ENCODE data around the gene THAP10.

THAP10 gene

DNA sequence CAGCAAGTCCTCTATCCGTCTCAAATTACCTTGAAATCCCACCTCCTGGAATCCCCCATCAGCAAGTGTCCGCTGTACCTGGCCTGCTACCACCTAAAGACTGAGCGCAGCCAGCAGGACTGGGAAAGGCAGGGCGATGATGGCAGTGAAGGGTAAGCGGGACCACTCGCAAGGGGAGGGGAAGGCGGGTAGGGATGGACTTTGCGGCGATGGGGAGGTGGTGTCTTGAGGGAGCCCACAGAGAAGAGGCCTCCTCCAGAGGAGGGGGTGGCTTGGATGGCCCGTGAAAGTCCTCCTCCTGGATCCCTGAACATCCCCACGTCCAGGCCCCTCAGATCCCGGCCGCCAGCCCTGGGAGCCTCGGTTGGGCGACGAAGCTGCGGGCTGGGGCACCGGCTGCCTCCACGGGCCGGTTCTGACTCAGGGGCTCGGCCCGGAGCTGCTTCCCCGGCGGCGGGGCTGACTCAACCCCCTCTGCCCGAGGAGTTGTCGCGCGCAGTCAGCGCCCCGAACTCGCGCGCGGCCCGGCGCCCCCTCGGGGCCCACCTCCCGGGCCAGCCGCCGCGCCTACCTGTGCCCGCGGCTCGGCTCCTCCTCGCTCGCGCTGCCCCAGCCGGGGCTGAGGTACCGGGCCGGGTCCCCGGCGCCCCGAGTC lies 38.8 kb downstream of the THAP10 start:
- DNase-seq: no peak

DNA sequence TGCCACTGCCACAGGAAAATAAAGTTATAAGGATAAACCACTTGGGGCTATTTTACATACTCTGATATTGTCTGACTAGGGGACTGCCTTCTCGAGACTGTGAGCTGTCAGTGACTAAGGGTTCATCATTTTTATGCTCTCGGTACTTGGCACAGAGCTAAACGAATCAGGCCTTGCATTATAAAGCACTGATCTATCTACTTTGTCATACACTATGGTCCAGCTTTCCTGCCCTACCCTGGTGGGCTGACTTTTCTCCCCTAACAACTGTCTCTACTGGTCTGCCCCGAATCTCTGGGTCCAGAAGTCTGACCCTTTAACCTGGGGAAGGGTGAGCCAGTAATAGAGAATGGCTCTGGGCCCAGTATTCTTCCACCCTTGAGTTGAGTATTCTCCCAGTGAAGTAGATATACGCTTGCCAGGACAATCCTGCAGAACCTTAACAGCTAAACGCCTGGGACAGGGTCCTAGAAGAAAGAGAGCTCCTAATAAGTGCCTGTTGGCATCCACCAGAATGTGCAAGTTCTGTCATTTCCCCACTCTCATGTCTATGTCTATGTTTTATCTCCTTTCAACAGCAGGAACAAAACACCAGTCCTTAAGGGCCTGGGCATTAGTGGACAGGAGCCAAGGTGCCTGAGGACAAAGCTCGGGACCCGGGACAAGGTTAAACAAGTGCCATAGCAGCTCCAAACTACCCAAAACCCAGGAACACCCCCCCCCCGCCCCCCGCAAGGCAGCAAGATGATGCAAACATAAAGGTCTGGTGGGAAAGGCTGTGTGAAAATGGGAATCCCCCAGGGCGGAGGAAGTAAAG lies 39.5 kb downstream of the THAP10 start:
- peak; percentile 82 for DNase-seq

DNA sequence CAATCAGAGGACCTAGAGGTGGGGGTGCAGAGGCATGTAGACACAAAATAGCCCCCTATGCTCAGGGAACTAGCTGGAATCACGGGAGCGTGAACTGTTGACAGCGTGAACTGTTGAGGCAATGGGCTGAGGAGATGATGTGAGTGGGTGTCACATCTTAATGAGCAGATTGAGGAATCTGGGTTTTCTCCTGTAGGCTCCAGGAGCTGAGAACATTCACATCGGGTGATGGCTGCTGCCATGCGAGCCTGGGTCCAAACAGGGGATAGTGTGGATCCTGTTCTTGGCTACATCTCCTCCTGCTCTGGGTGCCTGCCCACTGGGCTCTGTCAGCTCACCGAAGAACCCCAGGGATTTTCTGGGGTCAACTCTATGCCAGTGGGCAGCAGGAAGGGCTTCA lies 40.3 kb downstream of the THAP10 start:
- no peak for DNase-seq

DNA sequence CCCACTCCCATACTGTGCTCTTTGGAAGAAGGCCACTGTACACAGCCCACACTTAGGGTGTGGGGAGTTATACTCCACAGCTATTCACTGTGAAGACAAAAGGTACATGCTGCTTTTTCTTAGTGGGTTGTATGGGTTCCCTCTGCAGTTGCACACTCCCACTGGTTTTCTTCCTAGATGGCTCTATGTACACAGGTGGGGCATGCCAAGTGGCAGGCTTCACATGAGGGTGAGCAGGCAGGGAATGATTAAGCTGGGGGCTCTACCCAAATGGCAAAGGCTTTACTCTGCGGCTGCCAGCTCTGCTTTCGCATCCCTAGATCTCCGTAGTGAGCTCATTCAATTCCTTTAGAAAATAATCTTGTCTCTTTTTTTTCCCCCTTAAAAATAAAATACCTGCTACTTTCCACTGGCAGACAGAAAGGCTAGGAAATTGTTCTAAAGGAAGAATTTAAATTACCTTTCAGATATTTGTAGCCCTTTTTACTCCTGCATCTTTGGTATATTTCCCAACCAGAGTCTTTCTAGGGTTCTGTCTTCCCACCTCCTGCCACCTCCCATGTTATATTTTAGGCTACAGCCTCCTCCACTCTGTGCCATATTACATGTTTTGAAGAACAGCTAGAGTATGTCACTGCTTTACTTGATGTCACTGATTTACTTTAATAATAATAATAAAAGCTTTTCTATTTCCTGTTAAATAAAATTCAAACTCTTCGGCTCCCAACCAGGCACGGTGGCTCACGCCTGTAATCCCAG lies 46.5 kb downstream of the THAP10 start:
- DNase-seq: no peak

GRCh38 chr15:70837476-70837875 lies 54.8 kb downstream of the THAP10 start:
- DNase-seq: no peak

GRCh38 chr15:70835841-70836240 lies 56.4 kb downstream of the THAP10 start:
- no peak for DNase-seq

- no peak for DNase-seq
These were observed 56.8 kb downstream of the THAP10 start for GRCh38 chr15:70835415-70835814.

GRCh38 chr15:70834999-70835398 lies 57.2 kb downstream of the THAP10 start:
- DNase-seq: no peak

DNA sequence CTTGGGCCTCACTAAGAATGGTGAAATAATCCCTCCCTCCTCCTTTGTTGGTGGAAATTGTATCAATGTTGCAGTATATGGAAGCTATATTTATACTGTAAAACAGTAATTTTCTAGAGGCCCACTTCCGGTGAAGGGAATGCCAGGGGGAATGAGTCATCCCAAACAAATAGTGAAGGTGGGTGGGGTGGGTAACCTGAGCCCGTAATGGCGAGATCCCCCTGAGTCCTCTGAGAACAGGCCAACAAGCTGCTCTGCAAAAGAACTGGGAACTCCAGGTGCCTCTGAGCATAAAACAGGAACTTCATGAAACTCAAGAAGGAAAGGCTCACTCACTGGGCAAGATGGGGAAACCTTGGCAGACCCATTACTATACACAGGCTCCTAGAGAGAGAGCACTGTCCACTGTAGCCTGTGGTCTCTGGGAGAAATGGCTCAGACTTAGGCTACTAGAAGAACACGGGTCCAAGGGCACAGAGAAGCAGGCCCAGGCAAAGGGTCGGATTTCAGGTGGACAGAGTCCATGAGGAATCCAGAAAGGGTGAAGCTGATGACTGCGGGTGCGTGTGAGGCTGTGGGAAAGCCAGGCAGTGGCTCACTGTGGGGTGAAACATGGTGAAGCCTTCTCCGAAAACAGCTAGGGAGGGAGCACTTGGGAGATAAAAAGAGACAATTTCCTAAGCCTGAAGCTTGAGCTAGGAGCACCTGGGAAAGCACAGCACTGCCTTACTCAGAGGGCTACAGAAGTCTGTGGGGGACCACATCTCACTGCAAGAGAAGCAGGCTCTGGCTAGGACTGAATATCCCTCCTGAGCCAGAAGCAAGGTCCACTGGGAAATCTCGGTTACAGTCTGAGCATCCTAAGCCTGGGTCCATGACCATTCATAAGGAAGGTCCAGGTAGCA lies 58.1 kb downstream of the THAP10 start:
- DNase-seq: peak; percentile 88

DNA sequence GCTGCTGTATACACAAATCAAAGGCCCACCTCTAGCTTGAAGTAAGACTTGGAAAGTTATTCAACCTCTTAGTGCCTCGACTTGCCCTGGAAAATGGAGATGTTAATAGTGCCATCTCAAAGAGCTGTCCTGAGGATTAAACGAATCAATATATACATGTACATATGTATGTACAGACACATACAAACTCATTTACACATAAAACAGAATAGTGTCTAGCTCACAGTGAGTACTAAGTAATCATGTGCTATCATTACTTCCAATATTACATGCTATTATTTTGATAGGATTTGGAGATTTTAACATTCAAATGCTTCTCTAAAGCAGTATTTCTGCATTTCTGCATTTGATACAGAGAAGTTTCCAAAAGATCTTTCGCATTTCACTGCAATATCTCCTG lies 58.8 kb downstream of the THAP10 start:
- no peak for DNase-seq

DNA sequence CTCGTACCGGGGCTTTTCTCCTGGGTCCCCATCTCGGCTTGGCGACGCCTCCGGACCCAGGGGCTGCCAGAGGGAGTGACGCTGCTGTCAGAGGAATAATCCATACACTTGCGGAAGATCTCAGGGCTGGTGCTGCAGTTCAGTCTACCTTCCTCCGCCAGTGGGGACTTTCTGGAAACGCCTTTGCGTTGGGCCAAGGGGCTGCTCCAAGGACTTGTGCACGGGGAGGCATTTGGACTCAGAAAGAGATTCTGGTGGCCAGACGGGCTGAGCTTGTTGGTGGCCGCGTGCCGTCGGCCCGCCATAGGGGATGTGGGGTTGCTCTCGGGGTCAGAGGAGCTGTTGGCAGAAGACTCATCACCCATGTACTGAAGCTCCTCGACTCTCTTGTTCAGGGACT lies 60.1 kb downstream of the THAP10 start:
- DNase-seq: no peak

Measured in fibroblast of skin of scalp (primary cell).